ENCODE results near the gene CHGA.

- TF ChIP-seq FOXA1 (IDR thresholded peaks at IDR 0.05), result no peak
- TF ChIP-seq SUZ12 (IDR thresholded peaks at IDR 0.05), result no peak
- TF ChIP-seq ELF4 (IDR thresholded peaks at IDR 0.05), result no peak
- TF ChIP-seq SP1 (IDR thresholded peaks at IDR 0.05), result no peak
- TF ChIP-seq L3MBTL2 (conservative IDR thresholded peaks at IDR 0.05), result no peak
Observed at GRCh38 chr14:92950773-92951172, 27.8 kb downstream of the CHGA start.

Data from HEK293T (cell line).